Body of pancreas (tissue), 4 donors: Measurements from ENCODE around the gene POFUT2. TPM values are rescaled to one million over a fixed set of nuclear protein-coding genes. Genes with fewer than 3 reads are reported as not detected.

Experiments used
- ATAC-seq: fragments of 150-250 bp; one replicate; pipeline ENCODE4 v1.9.1; 2016
- DNase-seq, 4 donors: peaks; one replicate each; pipeline ENCODE4 v3.0.0-alpha.2; 2019
- H3K27ac ChIP-seq, 4 donors: fragments of 200-600 bp; sonication (generic); 1 replicate in 3 of 4; 2 replicates in 1 of 4; pipeline versions ENCODE4 v1.5.1 to v1.6.1; 2016 to 2019; ENCODE audit warnings: mild to moderate bottlenecking in 1 of 4, mixed read lengths in 1 of 4, moderate library complexity in 1 of 4
- H3K27me3 ChIP-seq, 2 donors: fragments of 200-600 bp; sonication (generic); one replicate each; pipeline ENCODE4 v1.6.0; 2016; ENCODE audit warnings: mild to moderate bottlenecking in 1 of 2
- H3K36me3 ChIP-seq, 2 donors: fragments of 200-600 bp; sonication (generic); replicated peaks in 1 of 2; 2 replicates each; pipeline ENCODE4 v1.5.1; 2016; ENCODE audit warnings: low read depth in 2 of 2; ENCODE audit not compliant: insufficient read depth in 1 of 2
- H3K4me1 ChIP-seq: fragments of 200-600 bp; sonication (generic); one replicate; pipeline ENCODE4 v1.6.0; 2016
- H3K4me3 ChIP-seq, 2 donors: fragments of 200-600 bp; sonication (generic); 1 replicate in 1 of 2; 2 replicates in 1 of 2; pipeline ENCODE4 v1.5.1; 2016 to 2019
- H3K9me3 ChIP-seq, 3 donors: fragments of 200-600 bp; sonication (generic); 1 replicate in 2 of 3; 2 replicates in 1 of 3; pipeline ENCODE4 v1.5.1; 2016
- POLR2A ChIP-seq, 3 donors: fragments of 450-650 bp; IDR thresholded peaks; one replicate each; pipeline ENCODE4 v1.6.1; 2016; ENCODE audit warnings: antibody characterized with exemption in 3 of 3, mild to moderate bottlenecking in 2 of 3
- WGBS, 2 donors: methylation state at CpG; one replicate each; pipeline ENCODE4 v1.1.5; 2017; 5-methylcytosine and 5-hydroxymethylcytosine counted together
- intact Hi-C: fragments of 100-400 bp; cut with DNase I; formaldehyde crosslinking; loops from one replicate; pipeline ENCODE4 v1.15.1; 2023
- total RNA-seq, 2 donors: library from RNA; depleted of rRNA; stranded (reverse); fragments of >200 nt; gene quantifications; one replicate each; pipeline ENCODE4 v1.1.0, GENCODE V29; 2016
- TF ChIP-seq, protein P1 (sequence below), 7 experiments: fragments of 450-650 bp in 4 of 7; fragments of 200-600 bp in 3 of 7; sonication (generic) in 3 of 7; IDR thresholded peaks; one replicate each; pipeline ENCODE4 v1.5.1; 2016 to 2019; ENCODE audit warnings: antibody characterized with exemption in 7 of 7

The POFUT2 gene
- total RNA-seq, 2 donors from 2014 or later = 16.3 to 46.1 TPM

GRCh38 chr21:45283611-45284455 lies 3.9 kb downstream of the POFUT2 start:
- Histone ChIP-seq H3K27me3 (no peaks in the 10 kb centered on the region), H3K9me3 (no peaks in the 10 kb centered on the region), H3K36me3 (peaks cover 11 to 25% of the 10 kb centered on the region in 2 donors), H3K4me1 (peaks cover 12% of the 10 kb centered on the region), H3K4me3 (no peak overlapping the region), H3K27ac (no peak overlapping the region)
- TF ChIP-seq, protein P1, sequence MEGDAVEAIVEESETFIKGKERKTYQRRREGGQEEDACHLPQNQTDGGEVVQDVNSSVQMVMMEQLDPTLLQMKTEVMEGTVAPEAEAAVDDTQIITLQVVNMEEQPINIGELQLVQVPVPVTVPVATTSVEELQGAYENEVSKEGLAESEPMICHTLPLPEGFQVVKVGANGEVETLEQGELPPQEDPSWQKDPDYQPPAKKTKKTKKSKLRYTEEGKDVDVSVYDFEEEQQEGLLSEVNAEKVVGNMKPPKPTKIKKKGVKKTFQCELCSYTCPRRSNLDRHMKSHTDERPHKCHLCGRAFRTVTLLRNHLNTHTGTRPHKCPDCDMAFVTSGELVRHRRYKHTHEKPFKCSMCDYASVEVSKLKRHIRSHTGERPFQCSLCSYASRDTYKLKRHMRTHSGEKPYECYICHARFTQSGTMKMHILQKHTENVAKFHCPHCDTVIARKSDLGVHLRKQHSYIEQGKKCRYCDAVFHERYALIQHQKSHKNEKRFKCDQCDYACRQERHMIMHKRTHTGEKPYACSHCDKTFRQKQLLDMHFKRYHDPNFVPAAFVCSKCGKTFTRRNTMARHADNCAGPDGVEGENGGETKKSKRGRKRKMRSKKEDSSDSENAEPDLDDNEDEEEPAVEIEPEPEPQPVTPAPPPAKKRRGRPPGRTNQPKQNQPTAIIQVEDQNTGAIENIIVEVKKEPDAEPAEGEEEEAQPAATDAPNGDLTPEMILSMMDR (IDR thresholded peaks at IDR 0.05) = no peak
- no peak for TF ChIP-seq POLR2A (IDR thresholded peaks at IDR 0.05)
- ATAC-seq = no peak
- intact Hi-C loops = loop anchor here (10.0 kb wide), 1 partner anchor 261 kb away; the partner anchor contains the start of gene SLC19A1
- peak in 1 of 4 donors; percentile 8 for DNase-seq
- 89 to 93% methylated on average over 26 to 36 of the region's 36 CpGs for WGBS, 2 donors

- DNase-seq (peak in 1 of 4 donors; percentile 9), ATAC-seq (no peak)
- Histone ChIP-seq H3K4me3 (no peak overlapping the region), H3K9me3 (no peaks in the 10 kb centered on the region), H3K36me3 (peaks cover 11 to 27% of the 10 kb centered on the region in 2 donors), H3K27ac (no peak overlapping the region), H3K27me3 (no peaks in the 10 kb centered on the region), H3K4me1 (peaks cover 6% of the 10 kb centered on the region)
- intact Hi-C loops = loop anchor here (10.0 kb wide), 1 partner anchor 262 kb away; the partner anchor contains the start of gene SLC19A1
- TF ChIP-seq, protein P1 (IDR thresholded peaks at IDR 0.05) = no peak
- TF ChIP-seq POLR2A (IDR thresholded peaks at IDR 0.05) = no peak
- 82 to 90% methylated on average over 19 to 23 of the region's 31 CpGs for WGBS, 2 donors
These were observed 4.6 kb downstream of the POFUT2 start for GRCh38 chr21:45283035-45283610.

DNA sequence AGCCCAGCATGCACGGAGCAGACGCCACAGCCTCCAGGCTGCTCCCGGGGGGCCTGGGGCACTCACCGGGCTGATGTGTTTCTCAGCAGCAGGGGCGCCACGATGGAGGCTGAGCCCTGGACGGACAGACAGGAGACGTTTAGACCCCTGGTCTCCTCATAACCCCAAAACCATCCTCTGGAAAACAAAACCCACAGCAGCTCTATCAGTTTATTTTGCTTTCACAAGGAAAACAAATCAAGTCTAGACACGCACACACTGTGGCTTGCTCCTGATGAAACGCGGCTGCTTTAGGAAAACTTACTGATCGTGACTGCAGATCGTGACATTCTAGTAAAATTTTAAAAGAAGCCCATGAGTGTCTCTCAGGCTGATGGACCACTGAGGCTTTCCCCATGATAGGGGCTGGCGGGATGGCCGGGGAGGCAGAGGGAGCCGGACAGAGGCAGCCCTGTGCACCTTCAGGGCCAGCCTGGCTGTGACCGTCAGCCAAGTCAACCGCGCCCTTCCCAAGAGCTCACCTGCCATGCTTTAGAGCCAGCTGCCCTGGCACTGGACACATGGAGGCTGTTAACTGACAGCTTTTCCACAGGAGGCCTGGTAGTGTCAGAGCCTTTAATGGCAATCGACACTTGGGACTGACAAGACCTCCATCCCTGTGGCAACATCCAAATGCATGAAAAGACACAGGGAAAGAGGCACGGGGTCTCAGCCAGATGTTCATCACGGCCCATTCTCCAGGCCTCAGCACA lies 5.2 kb downstream of the POFUT2 start:
- Histone ChIP-seq H3K27ac (no peak overlapping the region), H3K4me1 (peaks cover 6% of the 10 kb centered on the region), H3K4me3 (no peak overlapping the region), H3K27me3 (no peaks in the 10 kb centered on the region), H3K36me3 (peaks cover 11 to 28% of the 10 kb centered on the region in 2 donors), H3K9me3 (no peaks in the 10 kb centered on the region)
- intact Hi-C loops = loop anchor here (10.0 kb wide), 1 partner anchor 262 kb away; the partner anchor contains the start of gene SLC19A1
- WGBS, 2 donors = 87 to 94% methylated on average over 9 to 22 of the region's 22 CpGs
- ATAC-seq (no peak), DNase-seq (peak in 1 of 4 donors; percentile 8)
- no peak for TF ChIP-seq POLR2A (IDR thresholded peaks at IDR 0.05)
- TF ChIP-seq, protein P1 (IDR thresholded peaks at IDR 0.05) = no peak

- intact Hi-C loops = loop anchor here (10.0 kb wide), 1 partner anchor 263 kb away; the partner anchor contains the start of gene SLC19A1
- H3K27me3 ChIP-seq = no peaks in the 10 kb centered on the region
- H3K9me3 ChIP-seq = no peaks in the 10 kb centered on the region
- peaks cover 11 to 32% of the 10 kb centered on the region in 2 donors for H3K36me3 ChIP-seq
- 91 to 92% methylated on average over 9 to 28 of the region's 32 CpGs for WGBS, 2 donors
- peaks cover 4% of the 10 kb centered on the region for H3K4me1 ChIP-seq
- H3K4me3 ChIP-seq = no peak overlapping the region
- DNase-seq = peak in 1 of 4 donors; percentile 9
- H3K27ac ChIP-seq = no peak overlapping the region
- no peak for ATAC-seq
- TF ChIP-seq, protein P1 (IDR thresholded peaks at IDR 0.05) = no peak
- no peak for TF ChIP-seq POLR2A (IDR thresholded peaks at IDR 0.05)
These were observed 6.0 kb downstream of the POFUT2 start for GRCh38 chr21:45281411-45282282.
